Neural progenitor cell (in vitro differentiated cells): Measurements from ENCODE around the gene PRAF2.

Experiments
- CTCF ChIP-seq: fragments of 200-600 bp; sonication (generic); IDR thresholded peaks from 2 replicates; pipeline ENCODE4 v1.5.1; 2017; ENCODE audit warnings: antibody characterized with exemption, mild to moderate bottlenecking
- EZH2 ChIP-seq: fragments of 200-600 bp; sonication (generic); IDR thresholded peaks from 2 replicates; pipeline ENCODE4 v1.6.1; 2017; ENCODE audit warnings: antibody characterized with exemption, mild to moderate bottlenecking, moderate library complexity
- EZH2phosphoT487 ChIP-seq: fragments of 200-600 bp; sonication (generic); IDR thresholded peaks from 2 replicates; pipeline ENCODE4 v1.6.1; 2017; ENCODE audit warnings: antibody characterized with exemption

DNA sequence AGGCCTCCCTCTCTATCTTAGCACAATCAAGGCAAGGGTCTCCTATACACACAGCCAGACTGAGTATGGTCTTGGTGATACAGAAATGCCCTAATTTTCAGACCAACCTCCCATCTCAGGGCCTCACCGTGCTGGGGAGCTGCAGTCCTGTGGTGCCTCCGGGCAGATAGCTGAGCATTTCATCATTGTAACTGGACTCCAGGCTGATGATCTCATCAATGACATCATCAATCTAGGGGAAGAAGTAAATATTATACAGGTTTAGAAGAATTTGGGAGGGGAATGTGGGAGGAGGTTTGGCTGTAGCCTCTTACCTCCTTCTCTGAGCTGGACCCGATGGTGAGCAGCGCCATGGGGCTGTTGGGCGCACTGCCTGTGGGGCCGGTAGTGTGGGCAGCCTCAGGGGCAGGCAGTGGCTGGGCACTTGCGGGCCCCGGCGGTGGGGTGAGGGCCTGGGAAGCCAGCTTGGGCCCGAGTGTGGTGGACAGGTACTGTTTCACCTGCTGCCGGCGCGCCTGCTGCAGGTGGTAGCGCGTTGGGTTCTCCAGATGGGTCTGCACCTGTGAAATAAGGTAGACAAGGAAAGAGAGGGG is 35.8 kb downstream of the PRAF2 start:
- no peak for TF ChIP-seq CTCF
- TF ChIP-seq EZH2, result no peak
- TF ChIP-seq EZH2phosphoT487, result no peak
